Cardiac fibroblast (primary cell): Measurements from ENCODE around the gene PID1.
A peak's percentile ranks its signal among the peaks of the same experiment; 100 is the strongest.

Source experiments
- DNase-seq, 2 donors: peaks; one replicate each; pipeline versions ENCODE4 v3.0.0 to v3.0.0-alpha.2; 2010; ENCODE audit warnings: low read depth in 2 of 2
- H3K4me3 ChIP-seq, 2 donors: replicated peaks in 1 of 2; 1 replicate in 1 of 2; 2 replicates in 1 of 2; pipeline ENCODE4 v1.5.1; 2011; ENCODE audit warnings: low read depth in 2 of 2, low read length in 2 of 2, mild to moderate bottlenecking in 2 of 2, moderate library complexity in 1 of 2
- TF ChIP-seq, protein P1 (sequence below): IDR thresholded peaks from one replicate; pipeline ENCODE4 v1.5.1; 2011; ENCODE audit warnings: low read depth, mild to moderate bottlenecking, low read length, inconsistent platforms

Gene PID1

DNA sequence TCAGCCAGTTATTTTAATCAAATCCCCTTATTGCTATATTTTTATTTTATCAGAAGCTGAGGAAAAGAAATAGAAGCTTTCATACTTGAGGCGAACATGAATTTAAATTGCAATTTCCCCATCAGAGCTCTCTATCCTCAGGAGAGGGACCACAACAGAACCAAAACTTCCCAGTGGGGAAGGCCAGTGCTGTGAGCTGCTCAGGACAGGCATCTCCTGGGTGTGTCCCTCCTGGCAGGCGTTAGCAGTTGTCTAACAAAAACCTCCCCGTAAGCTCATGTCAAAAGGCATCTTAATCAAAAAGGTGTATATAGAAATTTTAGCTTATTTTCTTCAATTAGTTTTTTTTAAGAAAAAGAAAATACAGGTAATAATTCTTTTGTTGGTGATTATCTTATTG lies 93.0 kb downstream of the PID1 start:
- DNase-seq: no peak
- no peak overlapping the region for H3K4me3 ChIP-seq
- TF ChIP-seq, protein P1, sequence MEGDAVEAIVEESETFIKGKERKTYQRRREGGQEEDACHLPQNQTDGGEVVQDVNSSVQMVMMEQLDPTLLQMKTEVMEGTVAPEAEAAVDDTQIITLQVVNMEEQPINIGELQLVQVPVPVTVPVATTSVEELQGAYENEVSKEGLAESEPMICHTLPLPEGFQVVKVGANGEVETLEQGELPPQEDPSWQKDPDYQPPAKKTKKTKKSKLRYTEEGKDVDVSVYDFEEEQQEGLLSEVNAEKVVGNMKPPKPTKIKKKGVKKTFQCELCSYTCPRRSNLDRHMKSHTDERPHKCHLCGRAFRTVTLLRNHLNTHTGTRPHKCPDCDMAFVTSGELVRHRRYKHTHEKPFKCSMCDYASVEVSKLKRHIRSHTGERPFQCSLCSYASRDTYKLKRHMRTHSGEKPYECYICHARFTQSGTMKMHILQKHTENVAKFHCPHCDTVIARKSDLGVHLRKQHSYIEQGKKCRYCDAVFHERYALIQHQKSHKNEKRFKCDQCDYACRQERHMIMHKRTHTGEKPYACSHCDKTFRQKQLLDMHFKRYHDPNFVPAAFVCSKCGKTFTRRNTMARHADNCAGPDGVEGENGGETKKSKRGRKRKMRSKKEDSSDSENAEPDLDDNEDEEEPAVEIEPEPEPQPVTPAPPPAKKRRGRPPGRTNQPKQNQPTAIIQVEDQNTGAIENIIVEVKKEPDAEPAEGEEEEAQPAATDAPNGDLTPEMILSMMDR: no peak

DNA sequence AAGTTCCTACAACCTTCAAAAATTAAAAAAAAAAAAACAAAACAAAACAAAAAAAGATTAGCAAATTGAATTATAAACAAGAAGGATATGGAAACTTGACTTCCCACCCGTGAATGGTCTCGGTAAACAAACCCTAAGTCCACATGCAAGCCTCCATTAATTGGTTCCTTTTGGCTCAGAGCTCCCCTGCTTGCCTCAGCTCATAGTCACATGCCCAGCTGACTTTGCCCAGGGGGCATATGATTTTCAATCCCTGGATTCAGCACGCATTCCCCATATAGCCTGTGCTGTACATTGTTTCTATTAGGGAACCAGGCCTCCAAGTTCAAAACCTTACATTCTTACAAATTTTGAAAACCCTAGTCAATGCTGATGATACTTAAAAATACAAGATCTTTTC lies 95.0 kb downstream of the PID1 start:
- TF ChIP-seq, protein P1: no peak
- no peak overlapping the region for H3K4me3 ChIP-seq
- DNase-seq: no peak

DNA sequence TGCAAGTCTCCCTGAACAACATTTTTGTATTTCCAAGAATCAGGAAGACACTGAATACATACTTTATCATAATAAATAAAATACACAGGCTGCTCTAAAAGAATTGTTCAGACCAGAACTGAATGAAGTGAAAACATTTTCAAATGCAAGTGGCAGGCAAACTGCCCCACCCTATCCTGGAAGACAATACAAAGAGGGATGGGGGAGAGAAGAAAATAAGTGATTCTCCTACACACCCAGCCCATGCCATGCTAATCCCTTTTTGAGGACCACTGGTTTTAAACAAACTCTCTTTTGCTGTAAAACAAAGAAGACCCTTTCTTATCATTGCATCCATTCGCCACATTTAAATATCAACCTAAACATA lies 95.6 kb downstream of the PID1 start:
- TF ChIP-seq, protein P1: no peak
- H3K4me3 ChIP-seq: no peak overlapping the region
- no peak for DNase-seq

DNA sequence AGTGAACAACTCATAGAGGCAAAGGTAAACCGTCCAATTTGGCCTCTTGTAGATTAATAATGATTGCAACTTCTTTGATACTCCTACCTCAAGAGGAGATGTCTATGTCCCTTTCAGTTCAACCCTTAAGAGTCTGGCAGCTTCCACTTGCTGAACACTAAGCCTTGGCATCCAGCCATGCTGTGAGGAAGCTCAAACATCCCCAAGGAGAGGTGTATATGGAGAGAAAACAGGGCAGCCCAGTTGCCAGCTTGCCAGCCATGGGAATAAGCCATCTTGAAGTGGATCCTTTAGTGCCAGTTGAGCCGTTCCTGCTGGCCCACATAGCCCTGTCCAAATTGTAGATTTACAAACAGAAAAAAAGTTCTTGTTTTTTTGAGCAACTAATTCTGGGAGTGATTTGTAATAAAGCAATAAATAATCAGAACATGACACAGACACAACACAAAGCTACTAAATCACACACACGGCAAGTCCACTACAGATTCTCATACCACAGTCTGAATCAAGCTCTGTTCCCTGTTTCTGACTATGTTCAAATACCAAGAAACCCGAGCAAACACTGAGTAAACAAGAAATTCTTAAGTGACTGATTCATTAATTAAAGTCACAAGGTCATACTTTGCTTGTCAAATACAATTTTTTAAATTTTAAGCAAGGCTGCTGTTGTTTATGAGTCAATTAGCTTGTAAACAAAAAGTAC lies 96.1 kb downstream of the PID1 start:
- H3K4me3 ChIP-seq: no peak overlapping the region
- peak; percentile 65 to 84 for DNase-seq
- TF ChIP-seq, protein P1: no peak

DNA sequence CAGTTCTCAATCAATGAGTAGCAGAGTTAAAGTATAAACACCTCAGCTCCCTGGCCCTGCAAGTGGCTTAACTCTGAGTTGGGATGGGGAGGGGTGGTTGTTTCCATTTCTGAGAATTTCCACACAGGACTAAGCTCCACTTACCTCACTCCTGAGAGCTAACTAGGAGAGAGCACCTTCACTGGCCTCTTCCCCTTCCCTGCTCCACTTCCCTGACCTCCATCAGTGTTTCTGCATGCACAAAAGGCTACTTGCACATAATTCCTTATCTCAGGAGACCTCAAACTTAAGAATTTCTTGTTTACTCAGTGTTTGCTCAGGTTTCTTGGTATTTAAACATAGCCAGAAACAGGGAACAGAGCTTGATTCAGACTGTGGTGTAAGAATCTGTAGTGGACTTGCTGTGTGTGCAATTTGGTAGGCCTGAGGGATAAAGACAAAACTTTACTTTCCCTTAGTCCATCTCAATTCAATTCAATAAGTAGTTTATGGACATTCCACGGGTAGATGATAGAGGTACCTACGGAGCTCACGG lies 97.2 kb downstream of the PID1 start:
- TF ChIP-seq, protein P1: no peak
- peak in 1 of 2 donors; percentile 16 for DNase-seq

DNA sequence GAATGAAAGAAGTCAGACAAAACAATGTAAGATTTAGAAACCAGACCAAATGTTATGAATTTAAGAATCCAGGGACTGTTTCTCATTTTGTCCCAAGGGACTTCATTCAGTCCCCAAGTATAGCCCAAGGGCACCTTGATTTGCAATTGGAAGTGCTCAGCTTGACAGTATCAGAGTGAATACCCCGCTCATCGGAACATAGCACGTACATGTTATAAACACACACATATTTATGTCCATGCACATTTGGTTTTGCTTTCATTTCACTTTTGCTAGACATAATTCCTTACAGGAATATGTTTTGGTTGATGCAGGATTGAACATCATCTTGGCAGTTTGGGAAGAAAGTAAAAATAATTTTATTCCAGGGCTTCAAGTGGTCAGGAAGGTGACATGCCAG lies 100.2 kb downstream of the PID1 start:
- TF ChIP-seq, protein P1: no peak
- H3K4me3 ChIP-seq: no peak overlapping the region
- DNase-seq: no peak

More for the DNA sequence above, 97.2 kb downstream of the PID1 start:
- no peak overlapping the region for H3K4me3 ChIP-seq
